ENCODE results near the gene EDC3.

The EDC3 gene

DNA sequence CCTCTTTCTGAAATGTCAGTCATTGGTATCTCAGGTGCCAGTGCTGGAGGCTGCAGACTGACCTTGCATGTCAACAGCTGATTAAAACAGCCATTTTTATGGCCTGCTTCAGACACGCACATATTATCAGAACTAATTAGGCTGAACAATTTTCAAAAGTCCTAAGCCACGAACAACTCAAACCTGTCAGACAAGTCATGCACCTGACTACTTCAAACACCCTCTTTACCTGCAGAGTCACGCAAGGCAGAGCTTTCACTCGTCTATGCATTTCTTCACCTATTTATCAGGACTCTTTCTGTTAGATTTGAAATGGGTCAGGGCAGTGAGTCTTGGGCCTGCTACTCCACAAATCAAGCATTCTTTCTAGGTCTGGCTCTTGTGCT, 53.5 kb downstream of the EDC3 start:
- H3K27ac Mint-ChIP-seq = peak overlapping the region in 2 of 3 experiments; percentile 58 to 88
- TF ChIP-seq, protein P1, sequence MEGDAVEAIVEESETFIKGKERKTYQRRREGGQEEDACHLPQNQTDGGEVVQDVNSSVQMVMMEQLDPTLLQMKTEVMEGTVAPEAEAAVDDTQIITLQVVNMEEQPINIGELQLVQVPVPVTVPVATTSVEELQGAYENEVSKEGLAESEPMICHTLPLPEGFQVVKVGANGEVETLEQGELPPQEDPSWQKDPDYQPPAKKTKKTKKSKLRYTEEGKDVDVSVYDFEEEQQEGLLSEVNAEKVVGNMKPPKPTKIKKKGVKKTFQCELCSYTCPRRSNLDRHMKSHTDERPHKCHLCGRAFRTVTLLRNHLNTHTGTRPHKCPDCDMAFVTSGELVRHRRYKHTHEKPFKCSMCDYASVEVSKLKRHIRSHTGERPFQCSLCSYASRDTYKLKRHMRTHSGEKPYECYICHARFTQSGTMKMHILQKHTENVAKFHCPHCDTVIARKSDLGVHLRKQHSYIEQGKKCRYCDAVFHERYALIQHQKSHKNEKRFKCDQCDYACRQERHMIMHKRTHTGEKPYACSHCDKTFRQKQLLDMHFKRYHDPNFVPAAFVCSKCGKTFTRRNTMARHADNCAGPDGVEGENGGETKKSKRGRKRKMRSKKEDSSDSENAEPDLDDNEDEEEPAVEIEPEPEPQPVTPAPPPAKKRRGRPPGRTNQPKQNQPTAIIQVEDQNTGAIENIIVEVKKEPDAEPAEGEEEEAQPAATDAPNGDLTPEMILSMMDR (IDR thresholded peaks at IDR 0.05; ENCODE audit: unreplicated experiment in 3 of 3) = no peak
- peaks cover 32% of the 10 kb centered on the region for H3K4me1 Mint-ChIP-seq
- H3K4me3 Mint-ChIP-seq = no peak overlapping the region
- no peaks in the 10 kb centered on the region for H3K27me3 Mint-ChIP-seq (ENCODE audit: low read depth)
- peaks cover 23% of the 10 kb centered on the region for H3K36me3 Mint-ChIP-seq (ENCODE audit: low read depth)
- no peaks in the 10 kb centered on the region for H3K9me3 Mint-ChIP-seq

DNA sequence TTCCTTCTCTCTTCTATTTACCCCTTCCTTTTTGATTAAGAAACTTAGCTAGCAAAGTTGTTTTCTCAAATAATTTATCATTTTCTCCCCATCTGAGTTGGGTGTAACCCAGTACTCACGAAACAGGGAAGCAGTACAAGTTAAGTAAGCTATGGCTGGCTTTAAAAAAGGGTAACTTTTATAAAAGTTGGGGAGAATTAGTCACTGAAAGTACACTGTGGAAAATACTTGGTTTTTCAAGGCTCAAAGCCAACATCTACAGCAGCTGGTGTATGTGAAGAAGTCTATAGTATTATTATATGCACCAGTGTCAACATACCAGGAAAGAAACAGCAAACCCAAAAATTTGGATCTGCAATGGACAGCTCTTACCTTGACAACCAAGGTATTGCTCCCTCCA, 54.7 kb downstream of the EDC3 start:
- Mint-ChIP-seq H3K4me1 (peaks cover 25% of the 10 kb centered on the region), H3K27me3 (ENCODE audit: low read depth) (no peaks in the 10 kb centered on the region), H3K36me3 (ENCODE audit: low read depth) (peaks cover 26% of the 10 kb centered on the region), H3K27ac (no peak overlapping the region), H3K4me3 (no peak overlapping the region), H3K9me3 (no peaks in the 10 kb centered on the region)
- TF ChIP-seq, protein P1 (IDR thresholded peaks at IDR 0.05; ENCODE audit: unreplicated experiment in 3 of 3) = no peak

DNA sequence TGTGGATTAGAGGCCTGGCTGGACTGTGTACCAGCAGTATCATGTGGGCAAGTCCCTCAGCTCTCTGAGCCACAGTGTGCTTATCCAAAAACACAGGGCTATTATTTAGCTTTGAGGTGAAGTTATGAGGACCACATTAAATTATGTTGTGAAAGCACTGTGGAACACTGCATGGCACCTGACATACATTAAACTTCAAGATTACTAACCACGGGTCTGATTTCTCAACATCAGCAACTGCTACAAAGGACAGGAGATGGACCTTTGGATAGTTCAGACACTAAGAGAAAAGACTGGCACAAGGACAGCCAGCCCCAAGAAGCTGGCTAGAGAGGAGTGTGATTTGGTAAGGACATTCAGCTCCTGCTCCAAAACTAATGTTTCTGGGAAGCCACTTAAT, 58.8 kb downstream of the EDC3 start:
- Mint-ChIP-seq H3K4me3 (no peak overlapping the region), H3K4me1 (no peaks in the 10 kb centered on the region), H3K9me3 (no peaks in the 10 kb centered on the region), H3K36me3 (ENCODE audit: low read depth) (peaks cover 53% of the 10 kb centered on the region), H3K27me3 (ENCODE audit: low read depth) (no peaks in the 10 kb centered on the region), H3K27ac (no peak overlapping the region)
- TF ChIP-seq, protein P1 (IDR thresholded peaks at IDR 0.05; ENCODE audit: unreplicated experiment in 3 of 3) = no peak

DNA sequence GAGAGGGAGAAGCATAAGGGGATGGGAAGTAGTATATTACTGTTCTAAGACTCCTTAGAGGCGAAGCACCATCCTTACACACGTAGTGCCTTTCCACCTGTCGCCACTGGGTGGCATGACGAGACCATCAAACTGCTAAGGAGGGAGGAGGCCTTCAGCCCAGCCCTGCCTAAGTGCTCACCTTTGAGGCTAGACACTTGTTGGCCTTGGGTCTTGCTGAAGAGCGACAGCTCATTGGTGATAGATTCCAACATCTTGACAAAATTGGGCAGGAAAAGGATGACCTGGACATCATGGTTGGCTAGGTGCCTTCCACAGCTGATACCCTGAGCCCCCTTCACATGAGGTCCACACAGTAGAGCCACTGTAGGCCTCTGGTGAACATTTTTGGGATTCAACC, 60.6 kb downstream of the EDC3 start:
- peaks cover 55% of the 10 kb centered on the region for H3K36me3 Mint-ChIP-seq (ENCODE audit: low read depth)
- H3K9me3 Mint-ChIP-seq = no peaks in the 10 kb centered on the region
- no peak overlapping the region for H3K4me3 Mint-ChIP-seq
- H3K4me1 Mint-ChIP-seq = no peaks in the 10 kb centered on the region
- H3K27me3 Mint-ChIP-seq (ENCODE audit: low read depth) = no peaks in the 10 kb centered on the region
- no peak overlapping the region for H3K27ac Mint-ChIP-seq
- TF ChIP-seq, protein P1 (IDR thresholded peaks at IDR 0.05; ENCODE audit: unreplicated experiment in 3 of 3) = peak; percentile 89 to 93 (median 93)

DNA sequence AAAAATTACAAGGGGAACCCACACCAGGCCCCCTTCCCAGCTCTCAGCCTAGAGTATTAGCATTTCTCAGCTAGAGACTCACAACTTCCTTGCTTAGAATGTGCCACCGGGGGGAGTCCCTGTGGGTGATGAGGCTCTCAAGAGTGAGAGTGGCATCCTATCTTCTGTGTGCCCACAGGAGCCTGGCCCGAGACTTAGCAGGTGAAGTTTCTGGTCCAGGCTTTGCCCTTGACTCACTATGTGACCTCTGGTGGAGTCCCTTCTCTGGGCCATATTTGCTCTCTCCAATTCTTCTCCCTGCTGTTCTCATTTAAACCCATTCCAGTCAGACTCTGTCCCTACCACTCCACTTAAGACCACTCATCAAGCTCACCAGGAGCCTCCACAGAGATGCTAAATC, 62.0 kb downstream of the EDC3 start:
- no peaks in the 10 kb centered on the region for H3K9me3 Mint-ChIP-seq
- H3K4me1 Mint-ChIP-seq = peaks cover 3% of the 10 kb centered on the region
- TF ChIP-seq, protein P1 (IDR thresholded peaks at IDR 0.05; ENCODE audit: unreplicated experiment in 3 of 3) = no peak
- H3K27me3 Mint-ChIP-seq (ENCODE audit: low read depth) = no peaks in the 10 kb centered on the region
- no peak overlapping the region for H3K4me3 Mint-ChIP-seq
- no peak overlapping the region for H3K27ac Mint-ChIP-seq
- H3K36me3 Mint-ChIP-seq (ENCODE audit: low read depth) = peaks cover 52% of the 10 kb centered on the region

DNA sequence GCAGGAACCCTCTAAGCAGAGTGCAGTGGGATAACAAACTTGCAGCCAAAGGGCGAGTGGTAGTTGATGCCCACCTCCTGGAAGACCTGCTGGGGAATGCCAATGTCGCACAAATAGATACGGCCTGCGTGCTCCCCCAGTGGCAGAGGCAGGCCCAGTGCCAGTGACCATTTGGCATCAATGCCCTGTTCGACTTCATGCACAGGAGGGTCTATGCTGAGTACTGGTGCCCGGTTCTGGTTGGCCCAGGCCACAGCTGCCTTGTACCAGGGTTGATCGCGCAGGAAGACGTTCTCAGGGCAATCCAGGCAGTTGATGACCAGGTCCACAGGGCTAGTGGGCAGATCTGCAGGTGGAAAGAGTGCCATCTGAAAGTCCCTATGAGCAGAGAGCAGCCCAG, 63.2 kb downstream of the EDC3 start:
- TF ChIP-seq, protein P1 (IDR thresholded peaks at IDR 0.05; ENCODE audit: unreplicated experiment in 3 of 3) = no peak
- no peaks in the 10 kb centered on the region for H3K27me3 Mint-ChIP-seq (ENCODE audit: low read depth)
- no peak overlapping the region for H3K4me3 Mint-ChIP-seq
- H3K4me1 Mint-ChIP-seq = peaks cover 11% of the 10 kb centered on the region
- H3K27ac Mint-ChIP-seq = no peak overlapping the region
- H3K36me3 Mint-ChIP-seq (ENCODE audit: low read depth) = peaks cover 50% of the 10 kb centered on the region
- no peaks in the 10 kb centered on the region for H3K9me3 Mint-ChIP-seq
